BJ (cell line): Measurements from ENCODE around the gene PLPPR2. TPM values are rescaled to one million over a fixed set of nuclear protein-coding genes. Genes with fewer than 3 reads are reported as not detected.

ENCODE experiments used
- CTCF ChIA-PET: fragments of 350-600 bp; formaldehyde crosslinking; extraction: SDS; loops from one replicate; lab custom pipeline; 2021; ENCODE audit warnings: antibody characterized with exemption, inconsistent platforms; lab: Yijun Ruan, JAX
- POLR2A ChIA-PET: fragments of 300-600 bp; sonication (Branson Sonifier 250); formaldehyde crosslinking; extraction: SDS; loops from one replicate; lab custom pipeline; 2021; ENCODE audit warnings: antibody characterized with exemption; lab: Charles Lee
- DNase-seq: peaks from one replicate; pipeline ENCODE4 v3.0.0-alpha.2; 2011; ENCODE audit warnings: low read depth
- H3K27me3 ChIP-seq: 2 replicates; pipeline ENCODE4 v1.6.0; 2011; ENCODE audit warnings: low read length; ENCODE audit not compliant: control insufficient read depth, insufficient read depth
- H3K36me3 ChIP-seq: 2 replicates; pipeline ENCODE4 v1.5.1; 2011; ENCODE audit warnings: low read length; ENCODE audit not compliant: control insufficient read depth, insufficient read depth
- H3K4me3 ChIP-seq: 2 replicates; pipeline ENCODE4 v1.5.1; 2011; ENCODE audit warnings: low read depth, mild to moderate bottlenecking, control low read depth, low read length
- CTCF ChIP-seq: IDR thresholded peaks from 2 replicates; pipeline ENCODE4 v1.5.1; 2011; ENCODE audit warnings: low read depth, mild to moderate bottlenecking, control low read depth, inconsistent platforms, low read length, moderate library complexity; ENCODE audit not compliant: insufficient read depth
- polyA plus RNA-seq: library from polyadenylated mRNA; depleted of rRNA; stranded (reverse); fragments of >200 nt; gene quantifications from 2 replicates; pipeline ENCODE4 v1.2.3, GENCODE V29; 2011

PLPPR2 gene
- polyA plus RNA-seq, 1 experiment = 30.5 TPM

- ChIA-PET POLR2A (no interaction called here), CTCF (interaction anchor here (0.6 to 2.8 kb wide), 3 partner anchors 79 to 109 kb away, joined by 3 to 19 read pairs (median 14); no protein-coding TSS in a partner anchor)
- DNase-seq = no peak
- TF ChIP-seq CTCF = no peak
- Histone ChIP-seq H3K36me3 (no peaks in the 10 kb centered on the region), H3K27me3 (no peaks in the 10 kb centered on the region), H3K4me3 (no peak overlapping the region)
Measured at GRCh38 chr19:11373166-11373884, 18.1 kb downstream of the PLPPR2 start.

- DNase-seq = no peak
- no peak for TF ChIP-seq CTCF
- Histone ChIP-seq H3K27me3 (no peaks in the 10 kb centered on the region), H3K4me3 (peak overlapping the region; percentile 63), H3K36me3 (no peaks in the 10 kb centered on the region)
- ChIA-PET POLR2A (no interaction called here), CTCF (interaction anchor here (0.6 to 2.8 kb wide), 4 partner anchors 10 to 109 kb away, joined by 3 to 19 read pairs (median 10); partner anchors contain the start of gene EPOR)
Measured at GRCh38 chr19:11373885-11374432, 18.7 kb downstream of the PLPPR2 start.

- POLR2A ChIA-PET = interaction anchor here (0.6 to 1.1 kb wide), 2 partner anchors 184 to 1572 kb away, joined by 3 read pairs; partner anchors contain the start of gene ELOF1
- no peaks in the 10 kb centered on the region for H3K36me3 ChIP-seq
- DNase-seq = peak; percentile 98
- no peaks in the 10 kb centered on the region for H3K27me3 ChIP-seq
- H3K4me3 ChIP-seq = peak within 1 kb of the TSS; percentile 63
- CTCF ChIA-PET = interaction anchor here (0.8 to 2.8 kb wide), 4 partner anchors 9 to 108 kb away, joined by 4 to 19 read pairs (median 10); partner anchors contain the start of genes EPOR, ODAD3 and PRKCSH
- no peak for TF ChIP-seq CTCF
Measured at GRCh38 chr19:11374433-11375142, 19.4 kb downstream of the PLPPR2 start, which contains the start of gene SWSAP1. Gene SWSAP1, plus strand, starts transcription at chr19:11374666. Its CDS starts 15 bp downstream, at chr19:11374681.

GRCh38 chr19:11375143-11375948 lies 20.1 kb downstream of the PLPPR2 start:
- ChIA-PET POLR2A (interaction anchor here (0.6 to 1.1 kb wide), 3 partner anchors 184 to 1571 kb away, joined by 3 to 12 read pairs (median 3); partner anchors contain the start of gene ELOF1), CTCF (interaction anchor here (0.8 to 2.8 kb wide), 4 partner anchors 8 to 107 kb away, joined by 4 to 19 read pairs (median 10); partner anchors contain the start of genes EPOR, ODAD3 and PRKCSH)
- Histone ChIP-seq H3K4me3 (peak overlapping the region; percentile 27), H3K27me3 (no peaks in the 10 kb centered on the region), H3K36me3 (no peaks in the 10 kb centered on the region)
- DNase-seq = no peak
- TF ChIP-seq CTCF = no peak
